Hindlimb muscle (tissue), 1 donor: Measurements from ENCODE around the gene DRD4. TPM values are rescaled to one million over a fixed set of nuclear protein-coding genes. Genes with fewer than 3 reads are reported as not detected.

Source experiments
- DNase-seq: peaks from one replicate; pipeline ENCODE4 v3.0.0-alpha.2; 2013
- polyA plus RNA-seq: library from polyadenylated mRNA; unstranded; fragments of 120-200 nt; gene quantifications from one replicate; pipeline ENCODE4 v1.2.1, GENCODE V29; 2013; ENCODE audit not compliant: insufficient read length

DRD4 gene
- polyA plus RNA-seq, 1 donor: 1.2 TPM

GRCh38 chr11:610146-610801, 26.8 kb upstream of the DRD4 start:
- DNase-seq: no peak

- no peak for DNase-seq
These were observed 25.8 kb upstream of the DRD4 start for GRCh38 chr11:611001-611996.

- peak; percentile 60 for DNase-seq
These were observed 24.7 kb upstream of the DRD4 start for GRCh38 chr11:612201-612960.

GRCh38 chr11:612961-613300, 24.1 kb upstream of the DRD4 start:
- DNase-seq: no peak

- DNase-seq: no peak
These were observed 23.6 kb upstream of the DRD4 start for GRCh38 chr11:613369-613968.

GRCh38 chr11:614021-614622, 22.9 kb upstream of the DRD4 start:
- DNase-seq: no peak

GRCh38 chr11:614623-615503, 22.2 kb upstream of the DRD4 start:
- no peak for DNase-seq

- DNase-seq: peak; percentile 94
These were observed 21.4 kb upstream of the DRD4 start, which contains the start of gene IRF7 for GRCh38 chr11:615504-616319. Gene IRF7 (minus strand): TSS chr11:615950. CDS start chr11:615364, 586 bp downstream.

GRCh38 chr11:616320-617198, 20.5 kb upstream of the DRD4 start:
- no peak for DNase-seq

- no peak for DNase-seq
These were observed 19.7 kb upstream of the DRD4 start for GRCh38 chr11:617199-617911.

- DNase-seq: no peak
These were observed 19.0 kb upstream of the DRD4 start for GRCh38 chr11:617912-618682.

GRCh38 chr11:618856-619627, 18.0 kb upstream of the DRD4 start:
- no peak for DNase-seq

GRCh38 chr11:619628-620050, 17.4 kb upstream of the DRD4 start:
- no peak for DNase-seq

GRCh38 chr11:620201-620600, 16.9 kb upstream of the DRD4 start:
- DNase-seq: no peak

- DNase-seq: no peak
These were observed 15.9 kb upstream of the DRD4 start for GRCh38 chr11:620935-621814.

GRCh38 chr11:621838-622237, 15.2 kb upstream of the DRD4 start:
- no peak for DNase-seq
